GM23338 (cell line): ENCODE measurements around the gene VANGL1. TPM values are rescaled to one million over a fixed set of nuclear protein-coding genes. Genes with fewer than 3 reads are reported as not detected.

Experiments used
- ATAC-seq: fragments of 200-7000 bp; cut with Tn5 transposase; 3 replicates; pipeline ENCODE4 v1.9.1; 2020
- DNase-seq: peaks from one replicate; pipeline ENCODE4 v3.0.0-alpha.2; 2015; ENCODE audit warnings: low spot score
- H2AFZ ChIP-seq: fragments of 200-600 bp; sonication (generic); 2 replicates; pipeline ENCODE4 v1.8.0; 2016; ENCODE audit warnings: antibody characterized with exemption, mild to moderate bottlenecking, moderate library complexity
- H3F3A ChIP-seq: fragments of 200-600 bp; sonication (generic); replicated peaks from 2 replicates; pipeline ENCODE4 v1.8.0; 2017; ENCODE audit warnings: antibody characterized with exemption, mixed run types, low read depth
- H3K27ac ChIP-seq: fragments of 200-600 bp; sonication (generic); 2 replicates; pipeline ENCODE4 v1.6.1; 2016; ENCODE audit warnings: low read depth
- H3K27me3 ChIP-seq: fragments of 200-600 bp; sonication (generic); 2 replicates; pipeline ENCODE4 v1.8.0; 2016; ENCODE audit warnings: mild to moderate bottlenecking, mixed run types, moderate library complexity; ENCODE audit not compliant: insufficient read depth
- H3K36me3 ChIP-seq: fragments of 200-600 bp; sonication (generic); 2 replicates; pipeline ENCODE4 v1.8.0; 2016; ENCODE audit warnings: mild to moderate bottlenecking; ENCODE audit not compliant: insufficient read depth
- H3K4me1 ChIP-seq: fragments of 200-600 bp; sonication (generic); 2 replicates; pipeline ENCODE4 v1.8.0; 2016; ENCODE audit warnings: mild to moderate bottlenecking, moderate library complexity; ENCODE audit not compliant: insufficient read depth
- H3K4me2 ChIP-seq: fragments of 200-600 bp; sonication (generic); 2 replicates; pipeline ENCODE4 v1.7.1; 2017; ENCODE audit warnings: mixed run types
- H3K4me3 ChIP-seq: fragments of 200-600 bp; sonication (generic); 2 replicates; pipeline ENCODE4 v1.6.1; 2016; ENCODE audit warnings: mixed run types
- H3K79me2 ChIP-seq: fragments of 200-600 bp; sonication (generic); replicated peaks from 2 replicates; pipeline ENCODE4 v1.8.0; 2017; ENCODE audit warnings: mild to moderate bottlenecking; ENCODE audit not compliant: insufficient read depth
- H3K9me2 ChIP-seq: fragments of 200-600 bp; sonication (generic); 2 replicates; pipeline ENCODE4 v1.8.0; 2017; ENCODE audit not compliant: insufficient read depth
- H4K20me1 ChIP-seq: fragments of 200-600 bp; sonication (generic); replicated peaks from 2 replicates; pipeline ENCODE4 v1.8.0; 2017; ENCODE audit warnings: mild to moderate bottlenecking; ENCODE audit not compliant: insufficient read depth
- H3K27ac Mint-ChIP-seq: 2 replicates; pipeline ENCODE4 v1.8.0; 2020; ENCODE audit warnings: inconsistent platforms, mild to moderate bottlenecking, moderate library complexity, mixed read lengths
- H3K27me3 Mint-ChIP-seq: 3 replicates; pipeline ENCODE4 v1.8.0; 2022; ENCODE audit warnings: low read depth, mild to moderate bottlenecking, moderate library complexity, mixed read lengths, inconsistent platforms; ENCODE audit not compliant: insufficient read depth, poor library complexity
- H3K36me3 Mint-ChIP-seq: 3 replicates; pipeline ENCODE4 v1.8.0; 2021; ENCODE audit warnings: low read depth, mild to moderate bottlenecking, inconsistent platforms, moderate library complexity, mixed read lengths
- H3K4me1 Mint-ChIP-seq: 3 replicates; pipeline ENCODE4 v1.8.0; 2020; ENCODE audit warnings: mild to moderate bottlenecking, inconsistent platforms, mixed read lengths
- H3K4me3 Mint-ChIP-seq: 3 replicates; pipeline ENCODE4 v1.8.0; 2021; ENCODE audit warnings: moderate library complexity, mild to moderate bottlenecking, inconsistent platforms, mixed read lengths
- H3K9me3 Mint-ChIP-seq: 3 replicates; pipeline ENCODE4 v1.8.0; 2020; ENCODE audit warnings: moderate library complexity, mild to moderate bottlenecking, inconsistent platforms, mixed read lengths
- CTCF ChIP-seq, 2 experiments: fragments of 200-600 bp in 1 of 2; sonication (generic) in 1 of 2; conservative IDR thresholded peaks; 2 replicates each; pipeline versions ENCODE4 v1.5.1 to v1.6.1; 2016 to 2017; ENCODE audit warnings: antibody characterized with exemption in 2 of 2, low read depth in 2 of 2, mild to moderate bottlenecking in 2 of 2, moderate library complexity in 1 of 2
- EZH2 ChIP-seq: fragments of 200-600 bp; sonication (generic); IDR thresholded peaks from one replicate; pipeline ENCODE4 v1.8.0; 2017; ENCODE audit warnings: antibody characterized with exemption, mild to moderate bottlenecking, low read depth; ENCODE audit not compliant: unreplicated experiment
- EZH2phosphoT487 ChIP-seq: fragments of 200-600 bp; sonication (generic); IDR thresholded peaks from one replicate; pipeline ENCODE4 v1.8.1; 2018; ENCODE audit warnings: antibody characterized with exemption; ENCODE audit not compliant: unreplicated experiment
- JUNB ChIP-seq: IDR thresholded peaks from one replicate; pipeline ENCODE4 v1.6.1; 2016; ENCODE audit warnings: antibody characterized with exemption; ENCODE audit not compliant: unreplicated experiment
- STAT1 ChIP-seq: IDR thresholded peaks from one replicate; pipeline ENCODE4 v1.6.1; 2016; ENCODE audit warnings: antibody characterized with exemption; ENCODE audit not compliant: unreplicated experiment
- ZNF114 ChIP-seq: fragments of 250-450 bp; sonication (Bioruptor Pico); IDR thresholded peaks from 2 replicates; pipeline ENCODE4 v1.5.0; 2020; ENCODE audit warnings: mild to moderate bottlenecking, moderate library complexity
- ZNF331 ChIP-seq: fragments of 250-450 bp; sonication (Bioruptor Pico); IDR thresholded peaks from 2 replicates; pipeline ENCODE4 v1.5.0; 2020; ENCODE audit warnings: low read depth, mild to moderate bottlenecking, moderate library complexity
- polyA plus RNA-seq: library from polyadenylated mRNA; unstranded; fragments of >200 nt; fragmentation: Nextera tagmentation; extraction: Ambion mirVana; gene quantifications from 2 replicates; pipeline ENCODE4 v1.2.1, GENCODE V29; 2016
- total RNA-seq: library from RNA; depleted of rRNA; stranded (reverse); fragments of >200 nt; shearing (Covaris generic); gene quantifications from 2 replicates; pipeline ENCODE4 v1.2.3, GENCODE V29; 2014

The VANGL1 gene
- total and polyA plus RNA-seq, 2 experiments from 2014 or later, result 4.4 to 14.4 TPM

DNA sequence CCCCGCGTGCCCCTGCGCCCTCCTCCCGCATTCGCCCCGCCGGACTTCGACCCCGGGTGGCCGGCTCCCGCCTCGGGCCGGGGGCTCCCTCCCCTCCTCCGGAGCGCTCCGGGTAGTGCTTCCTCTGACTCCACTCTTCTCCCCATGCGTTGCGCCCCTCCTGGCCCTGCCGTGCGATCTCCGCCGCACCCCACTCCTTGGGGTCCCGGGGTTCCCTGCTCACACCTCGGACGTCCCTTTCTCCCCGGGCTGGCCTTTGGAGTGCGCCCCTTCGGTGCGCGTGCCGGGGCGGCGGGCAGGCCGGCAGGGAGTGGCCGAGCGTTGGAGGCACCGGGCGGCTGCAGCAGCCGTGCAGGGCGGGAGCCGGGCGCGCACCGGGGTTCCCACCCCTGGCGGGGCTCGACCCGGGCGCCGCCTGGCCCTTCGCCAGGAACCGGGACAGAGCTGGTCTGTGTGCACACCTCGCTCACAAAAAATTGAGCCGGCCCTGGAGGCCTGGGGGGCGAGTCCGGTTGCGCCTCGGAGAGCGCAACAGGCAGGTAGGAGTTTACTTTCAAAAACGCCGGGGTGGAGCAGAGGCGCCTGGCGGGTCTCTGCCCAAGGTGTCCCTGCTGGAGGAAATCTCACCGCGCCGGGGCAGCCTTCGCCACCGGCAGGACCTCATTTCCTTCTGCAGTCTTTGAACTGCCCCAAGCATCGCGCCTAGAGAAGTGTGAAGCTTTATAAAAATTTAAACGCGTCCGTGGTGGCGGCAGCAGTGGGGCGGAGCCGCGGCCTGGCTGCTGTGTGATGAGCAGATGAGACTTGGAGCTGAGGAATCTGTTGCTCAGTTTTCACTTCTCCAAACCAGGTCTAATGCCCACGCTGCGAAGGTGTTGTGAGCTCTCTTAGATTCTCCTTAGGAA, 650 bp downstream of the VANGL1 start:
- Histone ChIP-seq H3K4me1 (peaks cover 35% of the 10 kb centered on the region), H3K36me3 (no peaks in the 10 kb centered on the region), H4K20me1 (peaks cover 18% of the 10 kb centered on the region), H3K4me2 (peak overlapping the region; percentile 97), H3F3A (peaks cover 11% of the 10 kb centered on the region; the same call in 1 of the 2 replicates), H2AFZ (peak overlapping the region; percentile 88), H3K4me3 (peak overlapping the region; percentile 90), H3K27me3 (no peaks in the 10 kb centered on the region), H3K9me2 (peaks cover 4% of the 10 kb centered on the region; the same call in 1 of the 2 replicates), H3K79me2 (peaks cover 47% of the 10 kb centered on the region), H3K27ac (peak overlapping the region; percentile 53; the same call in 1 of the 2 replicates)
- Mint-ChIP-seq H3K4me1 (peaks cover 17% of the 10 kb centered on the region), H3K27ac (no peak overlapping the region), H3K27me3 (peaks cover 23% of the 10 kb centered on the region), H3K36me3 (peaks cover 28% of the 10 kb centered on the region), H3K9me3 (peaks cover 34% of the 10 kb centered on the region), H3K4me3 (peak overlapping the region; percentile 88)
- ATAC-seq (peak; percentile 71), DNase-seq (peak; percentile 59)
- TF ChIP-seq EZH2phosphoT487, result no peak
- 0 out of 4 replicates have a peak, but pooled peaks of 1 of the 2 experiments have one; percentile 12 for TF ChIP-seq CTCF (conservative IDR thresholded peaks at IDR 0.05; ENCODE audit: low read depth in 2 of 2)

GRCh38 chr1:115643225-115643624, 1.5 kb downstream of the VANGL1 start:
- H3K4me3 ChIP-seq, result peak overlapping the region; percentile 90
- ATAC-seq (no peak), DNase-seq (no peak)
- H3K36me3 Mint-ChIP-seq, result peaks cover 22% of the 10 kb centered on the region
- peak overlapping the region; percentile 88 for H3K4me3 Mint-ChIP-seq
- H3K4me2 ChIP-seq, result peak overlapping the region; percentile 97
- H3K27me3 ChIP-seq, result no peaks in the 10 kb centered on the region
- TF ChIP-seq ZNF331 (CRISPR knock-in tag) (no peak), JUNB (no peak), STAT1 (no peak)
- H3K79me2 ChIP-seq, result peaks cover 54% of the 10 kb centered on the region
- peaks cover 23% of the 10 kb centered on the region for H3K27me3 Mint-ChIP-seq
- H3K4me1 Mint-ChIP-seq, result peaks cover 17% of the 10 kb centered on the region
- H3K27ac ChIP-seq, result no peak overlapping the region
- H2AFZ ChIP-seq, result no peak overlapping the region
- peaks cover 7% of the 10 kb centered on the region for H3K9me2 ChIP-seq
- H3K27ac Mint-ChIP-seq, result no peak overlapping the region
- H4K20me1 ChIP-seq, result peaks cover 18% of the 10 kb centered on the region
- no peaks in the 10 kb centered on the region for H3K36me3 ChIP-seq
- H3F3A ChIP-seq, result peaks cover 11% of the 10 kb centered on the region; the same call in 1 of the 2 replicates
- peaks cover 27% of the 10 kb centered on the region for H3K9me3 Mint-ChIP-seq
- H3K4me1 ChIP-seq, result peaks cover 43% of the 10 kb centered on the region

GRCh38 chr1:115643666-115644065, 1.9 kb downstream of the VANGL1 start:
- DNase-seq, result no peak
- H2AFZ ChIP-seq, result no peak overlapping the region
- peak overlapping the region; percentile 88; the same call in 2 of the 3 replicates for H3K4me3 Mint-ChIP-seq
- peaks cover 58% of the 10 kb centered on the region for H3K79me2 ChIP-seq
- H3K27me3 ChIP-seq, result no peaks in the 10 kb centered on the region
- H3K4me3 ChIP-seq, result peak overlapping the region; percentile 90
- no peak overlapping the region for H3K27ac ChIP-seq
- peaks cover 20% of the 10 kb centered on the region for H3K27me3 Mint-ChIP-seq
- H3K4me1 Mint-ChIP-seq, result peaks cover 17% of the 10 kb centered on the region
- H3K4me2 ChIP-seq, result peak overlapping the region; percentile 97
- no peaks in the 10 kb centered on the region for H3K36me3 ChIP-seq
- peaks cover 11% of the 10 kb centered on the region; the same call in 1 of the 2 replicates for H3F3A ChIP-seq
- no peak overlapping the region for H3K27ac Mint-ChIP-seq
- peaks cover 9% of the 10 kb centered on the region for H3K9me2 ChIP-seq
- peaks cover 48% of the 10 kb centered on the region for H3K4me1 ChIP-seq
- H3K36me3 Mint-ChIP-seq, result peaks cover 18% of the 10 kb centered on the region
- H4K20me1 ChIP-seq, result peaks cover 18% of the 10 kb centered on the region
- H3K9me3 Mint-ChIP-seq, result peaks cover 23% of the 10 kb centered on the region
- no peak for ATAC-seq
- no peak for TF ChIP-seq EZH2
- TF ChIP-seq ZNF114, result no peak
